Uterus (tissue), 2 donors: ENCODE data around the gene CDK19.

Source experiments
- CTCF ChIP-seq, 4 experiments: fragments of 200-600 bp in 2 of 4; fragments of 450-650 bp in 2 of 4; sonication (generic) in 2 of 4; IDR thresholded peaks; one replicate each; pipeline ENCODE4 v1.5.1; 2016 to 2019; ENCODE audit warnings: antibody characterized with exemption in 4 of 4, mild to moderate bottlenecking in 2 of 4, moderate library complexity in 1 of 4
- POLR2A ChIP-seq, 2 donors: fragments of 450-650 bp; IDR thresholded peaks; one replicate each; pipeline ENCODE4 v1.6.1; 2016; ENCODE audit warnings: antibody characterized with exemption in 2 of 2, mild to moderate bottlenecking in 1 of 2, moderate library complexity in 1 of 2

- no peak for TF ChIP-seq CTCF (IDR thresholded peaks at IDR 0.05)
- TF ChIP-seq POLR2A (IDR thresholded peaks at IDR 0.05), result no peak
Observed at GRCh38 chr6:110689275-110689935, 125.9 kb downstream of the CDK19 start.
